HS-5 (cell line): Measurements from ENCODE around the gene OXA1L.
"Not testable (repeated sequence)": the region's sequence is repeated elsewhere in the genome, so short reads cannot be mapped to it uniquely, and the experiment has no call there.

ENCODE experiments used
- DNase-seq: peaks from one replicate; pipeline ENCODE4 v3.0.0-alpha.2; 2012; ENCODE audit warnings: low read depth

Gene OXA1L

GRCh38 chr14:22769369-22769768 lies 2.9 kb downstream of the OXA1L start:
- DNase-seq = no peak

- no peak for DNase-seq
Measured at GRCh38 chr14:22770481-22771187, 4.1 kb downstream of the OXA1L start.

GRCh38 chr14:22772725-22773124 lies 6.2 kb downstream of the OXA1L start:
- no peak for DNase-seq

- DNase-seq = no peak
Measured at GRCh38 chr14:22773162-22774010, 6.9 kb downstream of the OXA1L start.

- DNase-seq = no peak
Measured at GRCh38 chr14:22774011-22774706, 7.7 kb downstream of the OXA1L start.

GRCh38 chr14:22776215-22776614 lies 9.7 kb downstream of the OXA1L start:
- DNase-seq = no peak

- DNase-seq = not testable (repeated sequence)
Measured at GRCh38 chr14:22776849-22777248, 10.4 kb downstream of the OXA1L start.

GRCh38 chr14:22778084-22778483 lies 11.6 kb downstream of the OXA1L start:
- no peak for DNase-seq

GRCh38 chr14:22780105-22780679 lies 13.7 kb downstream of the OXA1L start:
- no peak for DNase-seq

- no peak for DNase-seq
Measured at GRCh38 chr14:22780941-22781300, 14.4 kb downstream of the OXA1L start.

GRCh38 chr14:22781301-22781991 lies 15.0 kb downstream of the OXA1L start:
- no peak for DNase-seq

GRCh38 chr14:22786685-22787084 lies 20.2 kb downstream of the OXA1L start:
- DNase-seq = no peak

GRCh38 chr14:22791301-22791700 lies 24.8 kb downstream of the OXA1L start:
- DNase-seq = peak; percentile 32

- no peak for DNase-seq
Measured at GRCh38 chr14:22792158-22792557, 25.7 kb downstream of the OXA1L start.

GRCh38 chr14:22793550-22793949 lies 27.1 kb downstream of the OXA1L start:
- DNase-seq = not testable (repeated sequence)

GRCh38 chr14:22793976-22794375 lies 27.5 kb downstream of the OXA1L start:
- no peak for DNase-seq

- no peak for DNase-seq
Measured at GRCh38 chr14:22794551-22794951, 28.1 kb downstream of the OXA1L start.

- no peak for DNase-seq
Measured at GRCh38 chr14:22796087-22796707, 29.7 kb downstream of the OXA1L start.

GRCh38 chr14:22797017-22797917 lies 30.8 kb downstream of the OXA1L start:
- no peak for DNase-seq

- no peak for DNase-seq
Measured at GRCh38 chr14:22798528-22798927, 32.0 kb downstream of the OXA1L start.
